ENCODE results near the gene KLK2. TPM values are rescaled to one million over a fixed set of nuclear protein-coding genes. Genes with fewer than 3 reads are reported as not detected.

The KLK2 gene
- total and polyA plus RNA-seq, 2 of the 8 experiments (the other 6 are each of a cell fraction or from before 2014, with no cell fraction given), result 0.20 TPM; not detected in 1

GRCh38 chr19:50859849-50860248 is 13.4 kb upstream of the KLK2 start (continued):
- TF ChIP-seq SUZ12 (IDR thresholded peaks at IDR 0.05; ENCODE audit: low read length), result no peak
